A549 (cell line): Measurements from ENCODE around the gene CNTNAP2. TPM values are rescaled to one million over a fixed set of nuclear protein-coding genes. Genes with fewer than 3 reads are reported as not detected.

Source experiments
- ATAC-seq, 2 experiments: fragments of 200-7000 bp in 1 of 2; fragments of >200 bp in 1 of 2; cut with Nextera tagmentation in 1 of 2; cut with Tn5 transposase in 1 of 2; 3 replicates each; pipeline versions ENCODE4 v1.8.0 to v1.9.1; 2018 to 2020; ENCODE audit warnings: mild to moderate bottlenecking in 1 of 2, moderate library complexity in 1 of 2
- CTCF ChIA-PET: fragments of 300-600 bp; sonication (Branson Sonifier 250); formaldehyde crosslinking; extraction: SDS; loops from one replicate; lab custom pipeline; 2021; ENCODE audit warnings: antibody characterized with exemption, inconsistent platforms; lab: Yijun Ruan, JAX
- POLR2A ChIA-PET: fragments of 350-600 bp; formaldehyde crosslinking; extraction: SDS; loops from one replicate; lab custom pipeline; 2021; ENCODE audit warnings: antibody characterized with exemption, inconsistent platforms; lab: Yijun Ruan, JAX
- DNase-seq, 2 experiments: peaks; one replicate each; pipeline versions ENCODE4 v3.0.0 to v3.0.0-alpha.2; 2011 to 2016; ENCODE audit warnings: low read depth in 1 of 2, low spot score in 1 of 2
- FAIRE-seq: peaks from 2 replicates; lab custom pipeline; 2011; peaks lifted over from hg19 to GRCh38; lab: Jason Lieb, UNC
- H3K27ac ChIP-seq, 2 experiments: fragments of >200 bp; sonication (Bioruptor Twin); formaldehyde crosslinking; 3 replicates each; pipeline ENCODE4 v1.5.1; 2016 to 2017
- H3K4me1 ChIP-seq: fragments of >200 bp; sonication (Bioruptor Twin); formaldehyde crosslinking; 3 replicates; pipeline ENCODE4 v1.6.1; 2016
- H3K4me2 ChIP-seq: fragments of >200 bp; sonication (Bioruptor Twin); formaldehyde crosslinking; 3 replicates; pipeline ENCODE4 v1.6.1; 2016
- H3K4me3 ChIP-seq: fragments of >200 bp; sonication (Bioruptor Twin); formaldehyde crosslinking; 3 replicates; pipeline ENCODE4 v1.5.1; 2016
- H3K9me3 ChIP-seq: fragments of >200 bp; sonication (Bioruptor Twin); formaldehyde crosslinking; 3 replicates; pipeline ENCODE4 v1.6.1; 2016
- BHLHE40 ChIP-seq: IDR thresholded peaks from 2 replicates; pipeline ENCODE4 v1.6.1; 2012; ENCODE audit warnings: low read depth, low read length, inconsistent platforms
- CHD2 ChIP-seq: fragments of 150-350 bp; IDR thresholded peaks from 2 replicates; pipeline ENCODE4 v1.6.1; 2014; ENCODE audit warnings: low read length; ENCODE audit not compliant: partially characterized antibody
- EHF ChIP-seq: fragments of 250-450 bp; sonication (Bioruptor Pico); IDR thresholded peaks from 2 replicates; pipeline ENCODE4 v1.5.0; 2020; ENCODE audit warnings: mild to moderate bottlenecking
- EHMT2 ChIP-seq: fragments of 200-600 bp; sonication (generic); IDR thresholded peaks from 2 replicates; pipeline ENCODE4 v1.6.1; 2016; ENCODE audit warnings: antibody characterized with exemption, low read depth, mild to moderate bottlenecking, moderate library complexity
- EP300 ChIP-seq, 2 experiments: fragments of >200 bp; sonication (Bioruptor Twin); formaldehyde crosslinking; IDR thresholded peaks; 2 replicates in 1 of 2; 3 replicates in 1 of 2; pipeline ENCODE4 v1.6.1; 2016 to 2017
- FOSB ChIP-seq: fragments of 250-450 bp; sonication (Bioruptor Pico); IDR thresholded peaks from 2 replicates; pipeline ENCODE4 v1.5.0; 2020; ENCODE audit warnings: mild to moderate bottlenecking, moderate library complexity
- FOXS1 ChIP-seq: fragments of 250-450 bp; sonication (Bioruptor Pico); IDR thresholded peaks from 2 replicates; pipeline ENCODE4 v1.5.0; 2020; ENCODE audit warnings: mild to moderate bottlenecking, moderate library complexity
- GATA3 ChIP-seq: IDR thresholded peaks from 2 replicates; pipeline ENCODE4 v1.6.1; 2012; ENCODE audit warnings: borderline replicate concordance
- HOXA7 ChIP-seq: fragments of 250-450 bp; sonication (Bioruptor Pico); IDR thresholded peaks from 2 replicates; pipeline ENCODE4 v1.5.0; 2020; ENCODE audit warnings: mild to moderate bottlenecking, moderate library complexity
- HOXB13 ChIP-seq: fragments of 250-450 bp; sonication (Bioruptor Pico); IDR thresholded peaks from 2 replicates; pipeline ENCODE4 v1.5.0; 2020; ENCODE audit warnings: low read depth, mild to moderate bottlenecking, moderate library complexity
- JUN ChIP-seq, 2 experiments: fragments of >200 bp; sonication (Bioruptor Twin); formaldehyde crosslinking; IDR thresholded peaks; 2 replicates in 1 of 2; 3 replicates in 1 of 2; pipeline ENCODE4 v1.6.1; 2016 to 2017
- KDM5A ChIP-seq: fragments of 200-600 bp; sonication (generic); IDR thresholded peaks from 2 replicates; pipeline ENCODE4 v1.6.1; 2016; ENCODE audit warnings: antibody characterized with exemption, mild to moderate bottlenecking
- MAFK ChIP-seq: fragments of 450-650 bp; IDR thresholded peaks from 2 replicates; pipeline ENCODE4 v1.6.1; 2014; ENCODE audit not compliant: partially characterized antibody
- MYC ChIP-seq: IDR thresholded peaks from 2 replicates; pipeline ENCODE4 v1.6.1; 2012; ENCODE audit warnings: mild to moderate bottlenecking, inconsistent platforms, low read length, improper control_type of control experiment, borderline replicate concordance
- NFE2L2 ChIP-seq: fragments of 150-350 bp; conservative IDR thresholded peaks from 2 replicates; pipeline ENCODE4 v1.6.1; 2014; ENCODE audit warnings: low read length
- NPAS2 ChIP-seq: fragments of 250-450 bp; sonication (Bioruptor Pico); IDR thresholded peaks from 2 replicates; pipeline ENCODE4 v1.8.0; 2022; ENCODE audit warnings: mild to moderate bottlenecking, moderate library complexity, borderline replicate concordance
- POLR2A ChIP-seq: IDR thresholded peaks from 2 replicates; pipeline ENCODE4 v1.6.1; 2012; ENCODE audit warnings: mild to moderate bottlenecking, low read length
- RAD21 ChIP-seq, 2 experiments: fragments of >200 bp in 1 of 2; sonication (Bioruptor Twin) in 1 of 2; formaldehyde crosslinking in 1 of 2; IDR thresholded peaks in 1 of 2; conservative IDR thresholded peaks in 1 of 2; 2 replicates in 1 of 2; 3 replicates in 1 of 2; pipeline ENCODE4 v1.6.1; 2012 to 2018; ENCODE audit warnings: inconsistent platforms in 1 of 2
- SMC3 ChIP-seq: fragments of >200 bp; sonication (Bioruptor Twin); formaldehyde crosslinking; IDR thresholded peaks from 3 replicates; pipeline ENCODE4 v1.6.1; 2018; ENCODE audit warnings: inconsistent platforms
- TFCP2L1 ChIP-seq: fragments of 250-450 bp; sonication (Bioruptor Pico); IDR thresholded peaks from 2 replicates; pipeline ENCODE4 v1.5.0; 2021; ENCODE audit warnings: mild to moderate bottlenecking
- USF2 ChIP-seq: fragments of 450-650 bp; IDR thresholded peaks from 2 replicates; pipeline ENCODE4 v1.6.1; 2014; ENCODE audit warnings: antibody characterized with exemption
- ZNF302 ChIP-seq: fragments of 250-450 bp; sonication (Bioruptor Pico); IDR thresholded peaks from 2 replicates; pipeline ENCODE4 v1.9.0; 2021; ENCODE audit warnings: inconsistent platforms, mild to moderate bottlenecking, moderate library complexity
- ZSCAN20 ChIP-seq: fragments of 250-450 bp; sonication (Bioruptor Pico); IDR thresholded peaks from 2 replicates; pipeline ENCODE4 v1.8.0; 2022; ENCODE audit warnings: mild to moderate bottlenecking, moderate library complexity
- WGBS: methylation state at CpG from one replicate; pipeline ENCODE4 v1.1.6; 2017; ENCODE audit errors: missing lambda C conversion rate; 5-methylcytosine and 5-hydroxymethylcytosine counted together
- polyA plus RNA-seq, 4 experiments: library from polyadenylated mRNA; depleted of rRNA in 3 of 4; stranded (reverse); fragments of >200 nt; fragmentation: RNase III in 1 of 4; extraction: RNeasy Plus Mini Kit Qiagen cat#74134 plus additional on column Dnase treatment in 1 of 4; gene quantifications; 2 replicates in 3 of 4; 3 replicates in 1 of 4; pipeline ENCODE4 v1.2.3, GENCODE V29; 2011 to 2017
- TF ChIP-seq, protein P1 (sequence below): fragments of 250-450 bp; sonication (Bioruptor Pico); IDR thresholded peaks from 2 replicates; pipeline ENCODE4 v1.5.0; 2021; ENCODE audit warnings: mild to moderate bottlenecking, moderate library complexity, borderline replicate concordance
- TF ChIP-seq, protein P2 (sequence below): fragments of 250-450 bp; sonication (Bioruptor Pico); IDR thresholded peaks from 2 replicates; pipeline ENCODE4 v1.5.0; 2020; ENCODE audit warnings: low read depth, mild to moderate bottlenecking, moderate library complexity
- TF ChIP-seq, protein P3 (sequence below): IDR thresholded peaks from 2 replicates; pipeline ENCODE4 v1.6.1; 2012
- TF ChIP-seq, protein P4 (sequence below): IDR thresholded peaks from 2 replicates; pipeline ENCODE4 v1.6.1; 2012

The CNTNAP2 gene
- polyA plus RNA-seq, 2 of the 4 experiments (the other 2 are of a cell fraction) = 0.05 to 0.13 TPM

DNA sequence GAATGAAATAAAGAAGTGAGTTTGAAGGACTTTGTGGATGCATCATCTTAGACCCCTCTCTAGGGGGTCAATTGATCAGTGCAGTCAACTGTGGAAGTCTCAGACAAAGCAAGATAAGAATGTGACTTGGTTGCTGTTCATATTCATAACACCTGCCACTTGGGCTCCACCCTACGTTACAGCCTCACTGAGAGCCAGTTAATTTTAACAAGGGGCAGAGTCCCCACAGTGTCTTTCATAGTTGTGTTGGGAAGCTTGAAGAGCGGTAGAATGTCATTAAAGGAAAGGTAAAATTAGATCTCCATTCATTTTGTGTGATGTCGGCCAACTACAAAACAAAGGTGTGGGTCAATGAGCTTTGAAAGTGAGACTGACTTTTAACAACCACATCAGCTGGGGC is 2031.9 kb downstream of the CNTNAP2 start (continued):
- TF ChIP-seq RAD21 (conservative IDR thresholded peaks at IDR 0.05 in 1 of 2, IDR thresholded peaks at IDR 0.05 in 1 of 2) = no peak

DNA sequence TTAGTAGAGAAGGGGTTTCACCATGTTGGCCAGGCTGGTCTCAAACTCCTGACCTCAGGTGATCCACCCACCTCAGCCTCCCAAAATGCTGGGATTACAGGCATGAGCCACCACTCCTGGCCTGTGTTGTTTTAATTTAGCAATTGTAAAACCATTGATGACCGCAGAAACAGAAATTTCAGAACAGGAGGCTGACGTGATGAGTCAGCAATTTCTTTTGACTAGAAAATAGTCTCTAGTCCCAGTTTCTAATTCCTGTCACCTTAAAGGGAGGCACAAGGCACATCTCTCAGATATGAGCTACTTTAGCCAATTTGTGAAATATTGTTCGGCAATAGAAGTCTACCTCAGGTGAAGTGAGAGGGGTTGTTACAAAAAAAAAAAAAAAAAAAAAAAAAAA is 2033.1 kb downstream of the CNTNAP2 start:
- CTCF ChIA-PET = no interaction called here
- Histone ChIP-seq H3K9me3 (0 out of 3 replicates have a peak, but pooled peaks cover 3% of the 10 kb centered on the region), H3K4me1 (no peaks in the 10 kb centered on the region), H3K27ac (no peak overlapping the region), H3K4me3 (no peak overlapping the region), H3K4me2 (no peak overlapping the region)
- POLR2A ChIA-PET = no interaction called here
- no peak for DNase-seq
- ATAC-seq = no peak
- FAIRE-seq = no peak
- TF ChIP-seq MAFK = peak; percentile 94
- no peak for TF ChIP-seq FOXS1 (CRISPR knock-in tag)
- TF ChIP-seq, protein P1, sequence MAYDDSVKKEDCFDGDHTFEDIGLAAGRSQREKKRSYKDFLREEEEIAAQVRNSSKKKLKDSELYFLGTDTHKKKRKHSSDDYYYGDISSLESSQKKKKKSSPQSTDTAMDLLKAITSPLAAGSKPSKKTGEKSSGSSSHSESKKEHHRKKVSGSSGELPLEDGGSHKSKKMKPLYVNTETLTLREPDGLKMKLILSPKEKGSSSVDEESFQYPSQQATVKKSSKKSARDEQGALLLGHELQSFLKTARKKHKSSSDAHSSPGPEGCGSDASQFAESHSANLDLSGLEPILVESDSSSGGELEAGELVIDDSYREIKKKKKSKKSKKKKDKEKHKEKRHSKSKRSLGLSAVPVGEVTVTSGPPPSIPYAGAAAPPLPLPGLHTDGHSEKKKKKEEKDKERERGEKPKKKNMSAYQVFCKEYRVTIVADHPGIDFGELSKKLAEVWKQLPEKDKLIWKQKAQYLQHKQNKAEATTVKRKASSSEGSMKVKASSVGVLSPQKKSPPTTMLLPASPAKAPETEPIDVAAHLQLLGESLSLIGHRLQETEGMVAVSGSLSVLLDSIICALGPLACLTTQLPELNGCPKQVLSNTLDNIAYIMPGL (CRISPR knock-in tag) = no peak
- no peak for TF ChIP-seq MYC
- TF ChIP-seq NFE2L2 = 0 out of 2 replicates have a peak, but pooled peaks have one; percentile 33
- TF ChIP-seq POLR2A = no peak
- 36% methylated on average over 3 of the region's 3 CpGs for WGBS

GRCh38 chr7:148151778-148152177 is 2035.2 kb downstream of the CNTNAP2 start:
- CTCF ChIA-PET = no interaction called here
- POLR2A ChIA-PET = no interaction called here
- ATAC-seq (no peak), DNase-seq (no peak), FAIRE-seq (no peak)
- 50% methylated on average over 2 of the region's 2 CpGs for WGBS
- no peak overlapping the region for H3K4me2 ChIP-seq
- TF ChIP-seq EP300 (IDR thresholded peaks at IDR 0.05) = no peak
- TF ChIP-seq, protein P2, sequence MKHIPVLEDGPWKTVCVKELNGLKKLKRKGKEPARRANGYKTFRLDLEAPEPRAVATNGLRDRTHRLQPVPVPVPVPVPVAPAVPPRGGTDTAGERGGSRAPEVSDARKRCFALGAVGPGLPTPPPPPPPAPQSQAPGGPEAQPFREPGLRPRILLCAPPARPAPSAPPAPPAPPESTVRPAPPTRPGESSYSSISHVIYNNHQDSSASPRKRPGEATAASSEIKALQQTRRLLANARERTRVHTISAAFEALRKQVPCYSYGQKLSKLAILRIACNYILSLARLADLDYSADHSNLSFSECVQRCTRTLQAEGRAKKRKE (CRISPR knock-in tag) = no peak
- no peak for TF ChIP-seq BHLHE40
- no peak for TF ChIP-seq GATA3
- TF ChIP-seq CHD2 = no peak
- TF ChIP-seq, protein P3, sequence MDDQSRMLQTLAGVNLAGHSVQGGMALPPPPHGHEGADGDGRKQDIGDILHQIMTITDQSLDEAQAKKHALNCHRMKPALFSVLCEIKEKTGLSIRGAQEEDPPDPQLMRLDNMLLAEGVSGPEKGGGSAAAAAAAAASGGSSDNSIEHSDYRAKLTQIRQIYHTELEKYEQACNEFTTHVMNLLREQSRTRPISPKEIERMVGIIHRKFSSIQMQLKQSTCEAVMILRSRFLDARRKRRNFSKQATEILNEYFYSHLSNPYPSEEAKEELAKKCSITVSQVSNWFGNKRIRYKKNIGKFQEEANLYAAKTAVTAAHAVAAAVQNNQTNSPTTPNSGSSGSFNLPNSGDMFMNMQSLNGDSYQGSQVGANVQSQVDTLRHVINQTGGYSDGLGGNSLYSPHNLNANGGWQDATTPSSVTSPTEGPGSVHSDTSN = no peak
- no peak for TF ChIP-seq ZNF302 (CRISPR knock-in tag)
- no peak for TF ChIP-seq KDM5A
- TF ChIP-seq TFCP2L1 (CRISPR knock-in tag) = no peak
- TF ChIP-seq, protein P4, sequence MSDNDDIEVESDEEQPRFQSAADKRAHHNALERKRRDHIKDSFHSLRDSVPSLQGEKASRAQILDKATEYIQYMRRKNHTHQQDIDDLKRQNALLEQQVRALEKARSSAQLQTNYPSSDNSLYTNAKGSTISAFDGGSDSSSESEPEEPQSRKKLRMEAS = no peak
- no peak overlapping the region for H3K4me3 ChIP-seq
- no peak overlapping the region for H3K27ac ChIP-seq
- 0 out of 3 replicates have a peak, but pooled peaks cover 3% of the 10 kb centered on the region for H3K9me3 ChIP-seq
- no peaks in the 10 kb centered on the region for H3K4me1 ChIP-seq

- Histone ChIP-seq H3K9me3 (0 out of 3 replicates have a peak, but pooled peaks cover 3% of the 10 kb centered on the region), H3K27ac (no peak overlapping the region), H3K4me3 (no peak overlapping the region), H3K4me1 (no peaks in the 10 kb centered on the region), H3K4me2 (no peak overlapping the region)
- CTCF ChIA-PET = interaction anchor here (1.5 kb wide), 1 partner anchor 9 kb away, joined by 4 read pairs; no protein-coding TSS in a partner anchor
- DNase-seq (no peak), FAIRE-seq (no peak), ATAC-seq (no peak)
- 26% methylated on average over 6 of the region's 6 CpGs for WGBS
- no peak for TF ChIP-seq JUN (IDR thresholded peaks at IDR 0.05)
- TF ChIP-seq SMC3 = no peak
- TF ChIP-seq EHF = no peak
- no peak for TF ChIP-seq EHMT2
- no peak for TF ChIP-seq FOXS1 (CRISPR knock-in tag)
- no peak for TF ChIP-seq HOXA7 (CRISPR knock-in tag)
- TF ChIP-seq, protein P1 (CRISPR knock-in tag) = no peak
- no peak for TF ChIP-seq FOSB (CRISPR knock-in tag)
- TF ChIP-seq USF2 = no peak
- TF ChIP-seq ZSCAN20 = no peak
- no peak for TF ChIP-seq HOXB13 (CRISPR knock-in tag)
- TF ChIP-seq NPAS2 (CRISPR knock-in tag) = no peak
- no peak for TF ChIP-seq BHLHE40
- POLR2A ChIA-PET = no interaction called here
Measured at GRCh38 chr7:148153616-148154284, 2037.1 kb downstream of the CNTNAP2 start.
